ENCODE results near the gene ATXN7. TPM values are rescaled to one million over a fixed set of nuclear protein-coding genes. Genes with fewer than 3 reads are reported as not detected.
A peak's percentile ranks its signal among the peaks of the same experiment; 100 is the strongest.

Gene ATXN7
- total and polyA plus RNA-seq, 2 of the 13 experiments (the other 11 are each of a cell fraction or from before 2014, with no cell fraction given) = 13.8 to 20.0 TPM

GRCh38 chr3:64008487-64009351, 145.1 kb downstream of the ATXN7 start:
- H3K27ac ChIP-seq (ENCODE audit: extremely low read length, insufficient read depth, low read length) = no peak overlapping the region
- peaks cover 17 to 93% of the 10 kb centered on the region in 2 experiments for H3K36me3 ChIP-seq (replicated peaks in 1 of 2; ENCODE audit: control insufficient read depth in 1 of 2, insufficient read depth in 2 of 2, low read length in 2 of 2)
- in situ Hi-C loops (cut with HindIII; ENCODE audit: extremely low pct_ligation_motif_present, low pct_unique_long_range_greater_than_20kb) (no loop called here), intact Hi-C loops (cut with micrococcal nuclease; ENCODE audit: unreplicated experiment) (no loop called here)
- H3K4me1 ChIP-seq (ENCODE audit: insufficient read depth, low read length) = no peaks in the 10 kb centered on the region
- no peaks in the 10 kb centered on the region for H3K27me3 ChIP-seq (ENCODE audit: control insufficient read depth in 1 of 2, insufficient read depth in 2 of 2, low read length in 2 of 2)
- no peak overlapping the region for H3K9ac ChIP-seq (ENCODE audit: insufficient read depth, low read depth, low read length)
- DNase-seq (ENCODE audit: low spot score) (no peak), ATAC-seq (peak; percentile 30; the same call in 2 of the 3 replicates), FAIRE-seq (no peak)
- TF ChIP-seq HNF4A (CRISPR knock-in tag; IDR thresholded peaks at IDR 0.05) = no peak
- TF ChIP-seq RBM22 (optimal IDR thresholded peaks at IDR 0.05; ENCODE audit: low read length) = peak; percentile 65
- peak; percentile 90 for TF ChIP-seq MAFF (IDR thresholded peaks at IDR 0.05; ENCODE audit: low read depth, low read length)
- peak; percentile 78 to 93 for TF ChIP-seq MAFK (conservative IDR thresholded peaks at IDR 0.05 in 1 of 2, IDR thresholded peaks at IDR 0.05 in 1 of 2; ENCODE audit: low read length in 2 of 2)
- TF ChIP-seq THAP9 (CRISPR knock-in tag; IDR thresholded peaks at IDR 0.05; ENCODE audit: borderline replicate concordance) = no peak
- H3K4me3 ChIP-seq (replicated peaks in 1 of 3; ENCODE audit: insufficient read depth in 1 of 3, low read depth in 2 of 3, low read length in 3 of 3) = no peak overlapping the region
- POLR2A ChIA-PET = no interaction called here
- H2AFZ ChIP-seq (ENCODE audit: low read length) = no peak overlapping the region
- H3K9me3 ChIP-seq (ENCODE audit: low read length) = no peaks in the 10 kb centered on the region
- no peak overlapping the region for H3K4me2 ChIP-seq (ENCODE audit: low read depth, low read length)
- no peaks in the 10 kb centered on the region for H4K20me1 ChIP-seq (ENCODE audit: insufficient read depth, low read length)
- H3K79me2 ChIP-seq (ENCODE audit: insufficient read depth, low read length) = no peaks in the 10 kb centered on the region
- WGBS (ENCODE audit: low lambda C conversion rate) = 96% methylated on average over 7 of the region's 7 CpGs
- CTCF ChIA-PET (ENCODE audit: low intra/inter-chr PET ratio, low total read pairs) = no interaction called here
- BruUV-seq (replicated peaks) = no TSS peak

All from HepG2 (cell line).